ENCODE measurements around the gene SECISBP2L.

- TF ChIP-seq, protein P1, sequence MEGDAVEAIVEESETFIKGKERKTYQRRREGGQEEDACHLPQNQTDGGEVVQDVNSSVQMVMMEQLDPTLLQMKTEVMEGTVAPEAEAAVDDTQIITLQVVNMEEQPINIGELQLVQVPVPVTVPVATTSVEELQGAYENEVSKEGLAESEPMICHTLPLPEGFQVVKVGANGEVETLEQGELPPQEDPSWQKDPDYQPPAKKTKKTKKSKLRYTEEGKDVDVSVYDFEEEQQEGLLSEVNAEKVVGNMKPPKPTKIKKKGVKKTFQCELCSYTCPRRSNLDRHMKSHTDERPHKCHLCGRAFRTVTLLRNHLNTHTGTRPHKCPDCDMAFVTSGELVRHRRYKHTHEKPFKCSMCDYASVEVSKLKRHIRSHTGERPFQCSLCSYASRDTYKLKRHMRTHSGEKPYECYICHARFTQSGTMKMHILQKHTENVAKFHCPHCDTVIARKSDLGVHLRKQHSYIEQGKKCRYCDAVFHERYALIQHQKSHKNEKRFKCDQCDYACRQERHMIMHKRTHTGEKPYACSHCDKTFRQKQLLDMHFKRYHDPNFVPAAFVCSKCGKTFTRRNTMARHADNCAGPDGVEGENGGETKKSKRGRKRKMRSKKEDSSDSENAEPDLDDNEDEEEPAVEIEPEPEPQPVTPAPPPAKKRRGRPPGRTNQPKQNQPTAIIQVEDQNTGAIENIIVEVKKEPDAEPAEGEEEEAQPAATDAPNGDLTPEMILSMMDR (conservative IDR thresholded peaks at IDR 0.05 in 1 of 2, IDR thresholded peaks at IDR 0.05 in 1 of 2; ENCODE audit: extremely low read depth in 1 of 2, insufficient read depth in 1 of 2, low read depth in 1 of 2, low read length in 2 of 2), result no peak
- TF ChIP-seq EZH2 (IDR thresholded peaks at IDR 0.05; ENCODE audit: borderline replicate concordance, low read length), result no peak
These were observed 9.3 kb downstream of the SECISBP2L start for GRCh38 chr15:49036650-49037545.
